Activated CD8-positive, alpha-beta memory T cell treated with anti-CD3 and anti-CD28 coated beads for 1 hour (primary cell): ENCODE measurements around the gene PRIMPOL.
"Not testable (repeated sequence)": the region's sequence is repeated elsewhere in the genome, so short reads cannot be mapped to it uniquely, and the experiment has no call there.

Source experiments
- DNase-seq, 2 donors: peaks; one replicate each; pipeline ENCODE4 v3.0.0-alpha.2; 2020; ENCODE audit warnings: low read depth in 1 of 2; ENCODE audit errors: extremely low read depth in 1 of 2

The PRIMPOL gene

GRCh38 chr4:184702114-184702513, 52.6 kb downstream of the PRIMPOL start:
- no peak for DNase-seq

- no peak for DNase-seq
These were observed 56.2 kb downstream of the PRIMPOL start for GRCh38 chr4:184705692-184706091.

- DNase-seq, result no peak
These were observed 56.9 kb downstream of the PRIMPOL start for GRCh38 chr4:184706453-184706852.

- no peak for DNase-seq
These were observed 62.8 kb downstream of the PRIMPOL start for GRCh38 chr4:184712322-184712721.

GRCh38 chr4:184713887-184714286, 64.3 kb downstream of the PRIMPOL start:
- DNase-seq, result no peak

- DNase-seq, result no peak
These were observed 66.0 kb downstream of the PRIMPOL start for GRCh38 chr4:184715526-184715925.

- DNase-seq, result no peak
These were observed 69.9 kb downstream of the PRIMPOL start for GRCh38 chr4:184719407-184719806.

GRCh38 chr4:184721254-184721653, 71.7 kb downstream of the PRIMPOL start:
- DNase-seq, result no peak

- no peak for DNase-seq
These were observed 73.3 kb downstream of the PRIMPOL start for GRCh38 chr4:184722798-184723197.

- DNase-seq, result no peak
These were observed 77.9 kb downstream of the PRIMPOL start for GRCh38 chr4:184727430-184727829.

GRCh38 chr4:184728858-184729257, 79.3 kb downstream of the PRIMPOL start:
- DNase-seq, result no peak

- no peak for DNase-seq
These were observed 80.4 kb downstream of the PRIMPOL start for GRCh38 chr4:184729946-184730345.

GRCh38 chr4:184731056-184731455, 81.5 kb downstream of the PRIMPOL start:
- DNase-seq, result no peak

- DNase-seq, result no peak
These were observed 82.6 kb downstream of the PRIMPOL start for GRCh38 chr4:184732126-184732525.

- DNase-seq, result peak; percentile 82 to 91
These were observed 84.4 kb downstream of the PRIMPOL start, which contains the start of gene CENPU for GRCh38 chr4:184733654-184734524. Gene CENPU, minus strand, starts transcription at chr4:184734096. Its CDS starts 34 bp downstream, at chr4:184734062.

GRCh38 chr4:184734758-184735157, 85.2 kb downstream of the PRIMPOL start:
- DNase-seq, result no peak

- DNase-seq, result not testable (repeated sequence)
These were observed 90.0 kb downstream of the PRIMPOL start for GRCh38 chr4:184739575-184739974.

- DNase-seq, result no peak
These were observed 91.4 kb downstream of the PRIMPOL start for GRCh38 chr4:184740980-184741391.

GRCh38 chr4:184741651-184742050, 92.1 kb downstream of the PRIMPOL start:
- not testable (repeated sequence) for DNase-seq

- DNase-seq, result no peak
These were observed 94.1 kb downstream of the PRIMPOL start for GRCh38 chr4:184743650-184744049.

- no peak for DNase-seq
These were observed 94.7 kb downstream of the PRIMPOL start for GRCh38 chr4:184744236-184744635.
